H1 (cell line): ENCODE data around the gene ADAMTS17. TPM values are rescaled to one million over a fixed set of nuclear protein-coding genes. Genes with fewer than 3 reads are reported as not detected.

Experiments
- CTCF ChIA-PET: fragments of 300-600 bp; sonication (Branson Sonifier 250); formaldehyde crosslinking; loops from one replicate; lab custom pipeline; 2021; ENCODE audit not compliant: partially characterized antibody; lab: Charles Lee
- POLR2A ChIA-PET: fragments of 300-600 bp; sonication (Branson Sonifier 250); formaldehyde crosslinking; loops from one replicate; lab custom pipeline; 2021; ENCODE audit warnings: inconsistent platforms; ENCODE audit not compliant: partially characterized antibody; lab: Charles Lee
- DNase-seq, 2 experiments: peaks; one replicate each; pipeline versions ENCODE4 v3.0.0 to v3.0.0-alpha.2; 2010 to 2022; ENCODE audit warnings: low spot score in 2 of 2, low read depth in 1 of 2, mixed read lengths in 1 of 2
- FAIRE-seq: peaks from 2 replicates; lab custom pipeline; 2011; peaks lifted over from hg19 to GRCh38; lab: Jason Lieb, UNC
- H2AFZ ChIP-seq: 2 replicates; pipeline ENCODE4 v1.8.1; 2012; ENCODE audit warnings: low read length, inconsistent platforms
- H2AK5ac ChIP-seq: 2 replicates; pipeline ENCODE4 v1.6.1; 2013; ENCODE audit warnings: low read depth, low read length
- H2BK120ac ChIP-seq: replicated peaks from 2 replicates; pipeline ENCODE3; 2013; ENCODE audit warnings: low read depth, low read length, inconsistent platforms
- H2BK12ac ChIP-seq: 2 replicates; pipeline ENCODE4 v1.6.1; 2013; ENCODE audit warnings: low read depth, low read length
- H2BK15ac ChIP-seq: 2 replicates; pipeline ENCODE4 v1.6.1; 2013; ENCODE audit warnings: low read length
- H2BK20ac ChIP-seq: 2 replicates; pipeline ENCODE4 v1.6.1; 2013; ENCODE audit warnings: low read length
- H2BK5ac ChIP-seq: 2 replicates; pipeline ENCODE4 v1.6.1; 2013; ENCODE audit warnings: low read depth, low read length
- H3K14ac ChIP-seq: 2 replicates; pipeline ENCODE4 v1.6.1; 2013; ENCODE audit warnings: inconsistent platforms; ENCODE audit not compliant: insufficient read length
- H3K18ac ChIP-seq: 2 replicates; pipeline ENCODE4 v1.6.1; 2013; ENCODE audit warnings: low read length; ENCODE audit errors: extremely low read depth
- H3K23ac ChIP-seq: 2 replicates; pipeline ENCODE4 v1.6.1; 2013; ENCODE audit warnings: inconsistent platforms; ENCODE audit not compliant: insufficient read length
- H3K23me2 ChIP-seq: 2 replicates; pipeline ENCODE4 v1.6.1; 2013; ENCODE audit warnings: low read depth, low read length
- H3K27ac ChIP-seq: 2 replicates; pipeline ENCODE4 v1.6.1; 2011; ENCODE audit warnings: low read depth, low read length, inconsistent platforms
- H3K27me3 ChIP-seq, 4 experiments: replicated peaks in 1 of 4; 1 replicate in 1 of 4; 2 replicates in 3 of 4; pipeline versions ENCODE4 v1.6.1 to v1.8.1; 2011 to 2013; ENCODE audit warnings: low read length in 3 of 4, mild to moderate bottlenecking in 3 of 4, inconsistent platforms in 2 of 4, mixed read lengths in 2 of 4, moderate library complexity in 1 of 4; ENCODE audit not compliant: control insufficient read depth in 3 of 4, insufficient read depth in 3 of 4; ENCODE audit errors: extremely low read depth in 1 of 4
- H3K36me3 ChIP-seq, 4 experiments: 2 replicates each; pipeline versions ENCODE4 v1.6.1 to v1.8.1; 2011 to 2013; ENCODE audit warnings: mild to moderate bottlenecking in 4 of 4, low read length in 3 of 4, moderate library complexity in 2 of 4, control low read depth in 1 of 4, inconsistent platforms in 1 of 4; ENCODE audit not compliant: insufficient read depth in 4 of 4, control insufficient read depth in 2 of 4
- H3K4ac ChIP-seq: replicated peaks from 2 replicates; pipeline ENCODE3; 2013; ENCODE audit warnings: low read length, low read depth, mixed read lengths, inconsistent platforms; ENCODE audit not compliant: insufficient read length
- H3K4me1 ChIP-seq, 4 experiments: replicated peaks in 1 of 4; 1 replicate in 1 of 4; 2 replicates in 3 of 4; pipeline versions ENCODE4 v1.6.1 to v1.8.1; 2011 to 2013; ENCODE audit warnings: low read length in 3 of 4, inconsistent platforms in 2 of 4, mixed read lengths in 1 of 4; ENCODE audit not compliant: insufficient read depth in 4 of 4, control insufficient read depth in 3 of 4
- H3K4me2 ChIP-seq, 2 experiments: 2 replicates each; pipeline versions ENCODE4 v1.6.1 to v1.8.1; 2011 to 2013; ENCODE audit warnings: low read depth in 2 of 2, low read length in 2 of 2, control low read depth in 1 of 2, inconsistent platforms in 1 of 2, mild to moderate bottlenecking in 1 of 2; ENCODE audit not compliant: insufficient read depth in 1 of 2
- H3K4me3 ChIP-seq, 4 experiments: fragments of 200-600, 300-600 bp in 1 of 4; sonication (generic), shearing (Covaris generic), sonication (Bioruptor Twin) in 1 of 4; 2 replicates each; pipeline versions ENCODE4 v1.5.1 to v1.8.1; 2011 to 2016; ENCODE audit warnings: low read length in 4 of 4, low read depth in 3 of 4, control low read depth in 2 of 4, inconsistent platforms in 2 of 4, mild to moderate bottlenecking in 2 of 4, mixed read lengths in 1 of 4, moderate library complexity in 1 of 4; ENCODE audit not compliant: insufficient read depth in 2 of 4; ENCODE audit errors: extremely low read depth in 1 of 4
- H3K56ac ChIP-seq: replicated peaks from 2 replicates; pipeline ENCODE3; 2013; ENCODE audit warnings: low read depth, mild to moderate bottlenecking, mixed read lengths, low read length, inconsistent platforms; ENCODE audit not compliant: insufficient read length
- H3K79me1 ChIP-seq: 2 replicates; pipeline ENCODE4 v1.6.1; 2013; ENCODE audit warnings: low read depth, low read length, control low read depth
- H3K79me2 ChIP-seq, 2 experiments: 2 replicates each; pipeline versions ENCODE4 v1.6.1 to v1.8.1; 2012 to 2013; ENCODE audit warnings: low read length in 2 of 2, mild to moderate bottlenecking in 2 of 2, inconsistent platforms in 1 of 2; ENCODE audit not compliant: insufficient read depth in 2 of 2, control insufficient read depth in 1 of 2
- H3K9ac ChIP-seq, 4 experiments: replicated peaks in 1 of 4; 1 replicate in 1 of 4; 2 replicates in 3 of 4; pipeline versions ENCODE4 v1.6.1 to v1.8.1; 2011 to 2013; ENCODE audit warnings: low read depth in 3 of 4, low read length in 3 of 4, control low read depth in 2 of 4, mild to moderate bottlenecking in 2 of 4, moderate library complexity in 2 of 4, inconsistent platforms in 1 of 4; ENCODE audit errors: extremely low read depth in 1 of 4
- H3K9me3 ChIP-seq, 2 experiments: 2 replicates each; pipeline versions ENCODE4 v1.6.1 to v1.8.1; 2012 to 2013; ENCODE audit warnings: mild to moderate bottlenecking in 2 of 2, moderate library complexity in 2 of 2, control low read depth in 1 of 2, inconsistent platforms in 1 of 2, low read depth in 1 of 2, low read length in 1 of 2, mixed read lengths in 1 of 2; ENCODE audit not compliant: insufficient read depth in 2 of 2
- H4K20me1 ChIP-seq, 2 experiments: replicated peaks in 1 of 2; 2 replicates each; pipeline versions ENCODE3 to v1.8.1; 2011 to 2013; ENCODE audit warnings: inconsistent platforms in 2 of 2, low read length in 2 of 2, mild to moderate bottlenecking in 1 of 2; ENCODE audit not compliant: insufficient read depth in 2 of 2, control insufficient read depth in 1 of 2
- H4K5ac ChIP-seq: 2 replicates; pipeline ENCODE4 v1.6.1; 2013; ENCODE audit warnings: low read length, low read depth, mixed read lengths, inconsistent platforms; ENCODE audit not compliant: insufficient read length
- H4K8ac ChIP-seq: 2 replicates; pipeline ENCODE4 v1.8.0; 2013; ENCODE audit warnings: mild to moderate bottlenecking, moderate library complexity, low read length, inconsistent platforms; ENCODE audit not compliant: insufficient read depth; ENCODE audit errors: extremely low read depth
- H4K91ac ChIP-seq: replicated peaks from 2 replicates; pipeline ENCODE3; 2013; ENCODE audit warnings: low read length, mixed read lengths, inconsistent platforms; ENCODE audit not compliant: insufficient read length
- BCL11A ChIP-seq, 2 experiments: IDR thresholded peaks; one replicate each; pipeline ENCODE4 v1.6.1; 2011; ENCODE audit warnings: low read depth in 2 of 2, low read length in 2 of 2, mild to moderate bottlenecking in 2 of 2
- CEBPB ChIP-seq: IDR thresholded peaks from 2 replicates; pipeline ENCODE4 v1.6.1; 2012; ENCODE audit warnings: low read depth, low read length
- CREB1 ChIP-seq: IDR thresholded peaks from 2 replicates; pipeline ENCODE4 v1.6.1; 2012; ENCODE audit warnings: inconsistent platforms
- EP300 ChIP-seq, 2 experiments: IDR thresholded peaks; 1 replicate in 1 of 2; 2 replicates in 1 of 2; pipeline ENCODE4 v1.6.1; 2011 to 2012; ENCODE audit warnings: low read depth in 2 of 2, low read length in 2 of 2, mild to moderate bottlenecking in 2 of 2, borderline replicate concordance in 1 of 2, inconsistent platforms in 1 of 2, moderate library complexity in 1 of 2
- GABPA ChIP-seq: IDR thresholded peaks from 2 replicates; pipeline ENCODE4 v1.6.1; 2011; ENCODE audit warnings: mild to moderate bottlenecking, low read length, moderate library complexity, borderline replicate concordance; ENCODE audit not compliant: insufficient read depth
- HDAC6 ChIP-seq: IDR thresholded peaks from one replicate; pipeline ENCODE4 v1.7.1; 2012; ENCODE audit warnings: low read depth, mild to moderate bottlenecking, inconsistent platforms, low read length, moderate library complexity
- JUND ChIP-seq: IDR thresholded peaks from 2 replicates; pipeline ENCODE4 v1.6.1; 2011; ENCODE audit warnings: mild to moderate bottlenecking, improper control_type of control experiment, low read length
- NRF1 ChIP-seq: IDR thresholded peaks from 2 replicates; pipeline ENCODE4 v1.6.1; 2011; ENCODE audit warnings: mild to moderate bottlenecking, low read depth, low read length, improper control_type of control experiment
- PHF8 ChIP-seq: fragments of 200-600 bp; sonication (generic); conservative IDR thresholded peaks from 2 replicates; pipeline ENCODE4 v1.7.1; 2012; ENCODE audit warnings: low read depth, mild to moderate bottlenecking, inconsistent platforms, low read length, moderate library complexity
- RFX5 ChIP-seq: IDR thresholded peaks from 2 replicates; pipeline ENCODE4 v1.6.1; 2011; ENCODE audit warnings: low read depth, low read length, improper control_type of control experiment, borderline replicate concordance
- SUZ12 ChIP-seq: fragments of 200-600 bp; sonication (generic); IDR thresholded peaks from 2 replicates; pipeline ENCODE4 v1.6.1; 2012; ENCODE audit warnings: mild to moderate bottlenecking, inconsistent platforms, low read length, moderate library complexity, mixed read lengths
- WGBS, 2 experiments: shearing (Covaris generic) in 1 of 2; methylation state at CpG; one replicate each; pipeline versions ENCODE4 v1.1.6 to v1.1.7; 2013 to 2015; ENCODE audit warnings: low lambda C conversion rate in 2 of 2, mixed read lengths in 2 of 2, inconsistent platforms in 1 of 2, low coverage in 1 of 2, missing lambda C conversion rate in 1 of 2; ENCODE audit not compliant: insufficient replicate concordance in 2 of 2, insufficient coverage in 1 of 2, insufficient read length in 1 of 2; ENCODE audit errors: extremely low coverage in 1 of 2, missing lambda C conversion rate in 1 of 2; 5-methylcytosine and 5-hydroxymethylcytosine counted together
- polyA plus RNA-seq, 7 experiments: library from polyadenylated mRNA; depleted of rRNA in 3 of 7; stranded (reverse) in 5 of 7; unstranded in 2 of 7; fragments of >200 nt in 5 of 7; fragments of 200-250 nt in 2 of 7; gene quantifications; 1 replicate in 5 of 7; 2 replicates in 1 of 7; 4 replicates in 1 of 7; pipeline versions ENCODE4 v1.2.1 to v1.2.3, GENCODE V29; 2011 to 2013; ENCODE audit warnings: missing spikeins in 2 of 7, mixed read lengths in 2 of 7
- total RNA-seq: library from RNA; stranded (reverse); fragmentation: NEBNext Ultra II Directional; extraction: Animal tissue kit (Norgen Biotek cat#: 25700); gene quantifications from 2 replicates; pipeline ENCODE4 v1.2.1, GENCODE V29; 2021
- TF ChIP-seq, protein P1 (sequence below): IDR thresholded peaks from 2 replicates; pipeline ENCODE4 v1.6.1; 2012; ENCODE audit warnings: inconsistent platforms

The ADAMTS17 gene
- total and polyA plus RNA-seq, 2 of the 8 experiments (the other 6 are each of a cell fraction or from before 2014, with no cell fraction given): 0.51 to 1.7 TPM

DNA sequence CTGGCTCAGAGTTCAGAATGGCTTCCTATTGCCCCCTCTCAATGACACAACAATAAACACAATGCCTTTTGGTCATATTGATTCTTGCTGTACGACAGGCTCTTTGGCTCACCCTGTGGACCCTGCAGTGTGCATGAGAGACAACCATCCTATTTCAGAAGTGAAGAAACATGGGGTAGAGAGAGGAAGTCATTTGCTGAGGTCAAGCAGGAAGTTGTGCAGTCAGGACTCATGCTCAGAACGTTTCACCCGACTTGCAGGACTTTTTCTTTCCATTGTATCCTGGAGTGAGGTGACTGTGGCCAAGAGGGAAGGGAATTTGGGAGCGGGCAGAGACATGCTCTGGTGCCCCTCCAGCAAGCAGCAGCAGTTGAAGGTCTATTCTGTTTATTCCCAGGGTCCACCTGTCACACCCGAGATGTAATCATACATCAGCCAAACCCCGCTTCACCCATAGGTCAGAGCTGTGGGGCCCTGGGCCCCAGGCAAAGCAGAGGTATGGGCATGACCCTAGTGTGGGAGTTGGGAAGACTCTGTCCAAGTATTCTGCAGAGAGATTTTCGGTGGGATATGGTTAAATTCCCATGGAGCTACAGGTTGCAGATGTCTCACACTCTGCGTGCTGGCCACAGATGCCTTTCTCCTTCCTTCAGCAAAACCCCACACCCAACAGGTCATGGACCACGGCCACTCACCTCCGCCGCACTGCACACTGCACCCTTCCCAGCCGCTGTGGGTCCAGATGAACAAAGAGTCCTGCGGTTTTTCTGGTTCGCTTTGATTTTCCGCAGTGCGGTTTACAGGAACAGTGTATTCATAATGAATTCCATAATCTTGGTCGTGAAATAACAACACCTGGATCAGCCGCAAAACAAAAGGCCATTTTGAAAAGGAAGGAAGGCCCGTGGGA is 290.6 kb downstream of the ADAMTS17 start:
- H3K23ac ChIP-seq: no peak overlapping the region
- ChIA-PET POLR2A (no interaction called here), CTCF (interaction anchor here (1.8 kb wide), 1 partner anchor 10 kb away, joined by 5 read pairs; no protein-coding TSS in a partner anchor)
- DNase-seq (no peak), FAIRE-seq (no peak)
- no peaks in the 10 kb centered on the region for H3K4me1 ChIP-seq
- H2AK5ac ChIP-seq: no peak overlapping the region
- H3K27ac ChIP-seq: no peak overlapping the region
- no peak overlapping the region for H3K4ac ChIP-seq
- H3K36me3 ChIP-seq: no peaks in the 10 kb centered on the region
- H2BK5ac ChIP-seq: no peak overlapping the region
- H2AFZ ChIP-seq: no peak overlapping the region
- H4K8ac ChIP-seq: no peak overlapping the region; the same call in 1 of the 2 replicates
- H3K27me3 ChIP-seq: no peaks in the 10 kb centered on the region
- no peak overlapping the region for H2BK20ac ChIP-seq
- H3K79me1 ChIP-seq: no peaks in the 10 kb centered on the region
- no peaks in the 10 kb centered on the region for H3K79me2 ChIP-seq
- peaks cover 12 to 14% of the 10 kb centered on the region in 2 experiments; a peak in 3 of 4 replicates for H3K9me3 ChIP-seq
- H3K23me2 ChIP-seq: no peaks in the 10 kb centered on the region
- no peak overlapping the region for H2BK15ac ChIP-seq
- H4K20me1 ChIP-seq: no peaks in the 10 kb centered on the region
- H3K4me3 ChIP-seq: no peak overlapping the region; a peak in 1 of 8 replicates
- H4K5ac ChIP-seq: no peak overlapping the region
- no peak overlapping the region for H3K56ac ChIP-seq
- no peak overlapping the region for H3K14ac ChIP-seq
- H3K9ac ChIP-seq: no peak overlapping the region
- WGBS, 2 experiments: 90% methylated on average over 16 of the region's 19 CpGs; no CpG with 5 or more reads in 1 of the 2 experiments
- no peak overlapping the region for H2BK12ac ChIP-seq
- no peak overlapping the region for H3K18ac ChIP-seq
- no peak overlapping the region for H3K4me2 ChIP-seq
- no peak overlapping the region for H4K91ac ChIP-seq
- no peak overlapping the region for H2BK120ac ChIP-seq
- TF ChIP-seq PHF8: no peak
- no peak for TF ChIP-seq RFX5
- no peak for TF ChIP-seq HDAC6
- TF ChIP-seq JUND: no peak
- no peak for TF ChIP-seq EP300 (IDR thresholded peaks at IDR 0.05; ENCODE audit: borderline replicate concordance in 1 of 2, low read depth in 2 of 2, low read length in 2 of 2)
- no peak for TF ChIP-seq GABPA
- no peak for TF ChIP-seq CEBPB
- no peak for TF ChIP-seq SUZ12
- TF ChIP-seq, protein P1, sequence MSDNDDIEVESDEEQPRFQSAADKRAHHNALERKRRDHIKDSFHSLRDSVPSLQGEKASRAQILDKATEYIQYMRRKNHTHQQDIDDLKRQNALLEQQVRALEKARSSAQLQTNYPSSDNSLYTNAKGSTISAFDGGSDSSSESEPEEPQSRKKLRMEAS: no peak
- no peak for TF ChIP-seq BCL11A (IDR thresholded peaks at IDR 0.05; ENCODE audit: low read depth in 2 of 2, low read length in 2 of 2)
- no peak for TF ChIP-seq NRF1
- TF ChIP-seq CREB1: no peak
